GM12892 (cell line): ENCODE results near the gene MAGI3.

Experiments used
- POLR2A ChIP-seq: IDR thresholded peaks from 2 replicates; pipeline ENCODE4 v1.6.1; 2011; ENCODE audit warnings: low read depth, low read length, control low read depth
- POLR2AphosphoS5 ChIP-seq: IDR thresholded peaks from 2 replicates; pipeline ENCODE4 v1.6.1; 2011; ENCODE audit warnings: low read depth, low read length, control low read depth
- TAF1 ChIP-seq: IDR thresholded peaks from 2 replicates; pipeline ENCODE4 v1.6.1; 2011; ENCODE audit warnings: low read depth, mild to moderate bottlenecking, control low read depth, low read length, borderline replicate concordance

GRCh38 chr1:113691184-113691583 is 300.9 kb downstream of the MAGI3 start:
- TF ChIP-seq POLR2AphosphoS5 (no peak), POLR2A (no peak), TAF1 (no peak)
